ENCODE data around the gene EFHD1. TPM values are rescaled to one million over a fixed set of nuclear protein-coding genes. Genes with fewer than 3 reads are reported as not detected.
A peak's percentile ranks its signal among the peaks of the same experiment; 100 is the strongest.

The EFHD1 gene
- total and polyA plus RNA-seq, 2 of the 13 experiments (the other 11 are each of a cell fraction or from before 2014, with no cell fraction given): 0.09 TPM; not detected in 1

DNA sequence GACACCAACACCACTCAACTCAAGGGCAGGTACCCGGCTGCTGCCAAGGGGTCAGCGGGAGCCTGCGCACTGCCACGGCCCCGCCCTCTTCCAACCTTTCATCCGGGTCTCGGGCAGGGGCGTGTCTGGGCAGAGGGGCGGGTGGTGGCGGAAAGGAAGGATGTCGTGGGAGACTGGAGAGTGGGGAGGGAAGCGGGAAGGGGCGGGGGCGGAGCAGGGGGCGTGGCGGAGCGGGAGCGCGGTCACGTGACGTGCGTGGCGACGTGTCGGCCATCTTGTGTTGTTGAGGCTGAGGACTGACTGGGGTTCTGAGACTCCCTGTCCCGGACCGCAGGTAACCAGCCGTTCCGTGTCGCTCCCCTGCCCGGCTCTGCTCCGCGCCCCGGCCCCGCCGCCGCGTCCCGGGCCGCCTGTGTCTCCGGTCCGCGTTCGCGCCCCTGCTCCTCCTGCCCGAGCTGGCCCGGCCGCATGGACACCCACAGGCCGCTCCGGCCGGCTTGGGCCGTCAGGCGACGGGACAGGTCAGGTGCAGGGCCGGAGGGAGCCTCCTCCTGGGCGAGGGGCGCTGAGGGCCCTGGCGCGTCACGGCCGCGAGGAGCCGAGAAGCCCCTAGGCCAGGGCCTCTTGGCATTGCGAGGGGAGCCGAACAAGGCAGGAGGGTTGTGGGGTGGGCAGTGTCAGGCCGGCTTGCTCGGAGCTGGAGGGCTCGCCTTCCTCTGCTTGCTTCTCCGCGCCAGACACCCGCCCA, 63.8 kb downstream of the EFHD1 start, which contains the start of gene GIGYF2 (continued):
- TF ChIP-seq, protein P1, sequence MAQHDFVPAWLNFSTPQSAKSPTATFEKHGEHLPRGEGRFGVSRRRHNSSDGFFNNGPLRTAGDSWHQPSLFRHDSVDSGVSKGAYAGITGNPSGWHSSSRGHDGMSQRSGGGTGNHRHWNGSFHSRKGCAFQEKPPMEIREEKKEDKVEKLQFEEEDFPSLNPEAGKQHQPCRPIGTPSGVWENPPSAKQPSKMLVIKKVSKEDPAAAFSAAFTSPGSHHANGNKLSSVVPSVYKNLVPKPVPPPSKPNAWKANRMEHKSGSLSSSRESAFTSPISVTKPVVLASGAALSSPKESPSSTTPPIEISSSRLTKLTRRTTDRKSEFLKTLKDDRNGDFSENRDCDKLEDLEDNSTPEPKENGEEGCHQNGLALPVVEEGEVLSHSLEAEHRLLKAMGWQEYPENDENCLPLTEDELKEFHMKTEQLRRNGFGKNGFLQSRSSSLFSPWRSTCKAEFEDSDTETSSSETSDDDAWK (CRISPR knock-in tag; IDR thresholded peaks at IDR 0.05): no peak
- 0 out of 2 replicates have a peak, but pooled peaks have one; percentile 36 for TF ChIP-seq GATA4 (IDR thresholded peaks at IDR 0.05; ENCODE audit: borderline replicate concordance, low read depth)
- TF ChIP-seq, protein P2, sequence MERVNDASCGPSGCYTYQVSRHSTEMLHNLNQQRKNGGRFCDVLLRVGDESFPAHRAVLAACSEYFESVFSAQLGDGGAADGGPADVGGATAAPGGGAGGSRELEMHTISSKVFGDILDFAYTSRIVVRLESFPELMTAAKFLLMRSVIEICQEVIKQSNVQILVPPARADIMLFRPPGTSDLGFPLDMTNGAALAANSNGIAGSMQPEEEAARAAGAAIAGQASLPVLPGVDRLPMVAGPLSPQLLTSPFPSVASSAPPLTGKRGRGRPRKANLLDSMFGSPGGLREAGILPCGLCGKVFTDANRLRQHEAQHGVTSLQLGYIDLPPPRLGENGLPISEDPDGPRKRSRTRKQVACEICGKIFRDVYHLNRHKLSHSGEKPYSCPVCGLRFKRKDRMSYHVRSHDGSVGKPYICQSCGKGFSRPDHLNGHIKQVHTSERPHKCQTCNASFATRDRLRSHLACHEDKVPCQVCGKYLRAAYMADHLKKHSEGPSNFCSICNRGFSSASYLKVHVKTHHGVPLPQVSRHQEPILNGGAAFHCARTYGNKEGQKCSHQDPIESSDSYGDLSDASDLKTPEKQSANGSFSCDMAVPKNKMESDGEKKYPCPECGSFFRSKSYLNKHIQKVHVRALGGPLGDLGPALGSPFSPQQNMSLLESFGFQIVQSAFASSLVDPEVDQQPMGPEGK (CRISPR knock-in tag; IDR thresholded peaks at IDR 0.05): peak; percentile 74
- TF ChIP-seq BRCA1 (CRISPR knock-in tag; IDR thresholded peaks at IDR 0.05): no peak
- TF ChIP-seq, protein P3, sequence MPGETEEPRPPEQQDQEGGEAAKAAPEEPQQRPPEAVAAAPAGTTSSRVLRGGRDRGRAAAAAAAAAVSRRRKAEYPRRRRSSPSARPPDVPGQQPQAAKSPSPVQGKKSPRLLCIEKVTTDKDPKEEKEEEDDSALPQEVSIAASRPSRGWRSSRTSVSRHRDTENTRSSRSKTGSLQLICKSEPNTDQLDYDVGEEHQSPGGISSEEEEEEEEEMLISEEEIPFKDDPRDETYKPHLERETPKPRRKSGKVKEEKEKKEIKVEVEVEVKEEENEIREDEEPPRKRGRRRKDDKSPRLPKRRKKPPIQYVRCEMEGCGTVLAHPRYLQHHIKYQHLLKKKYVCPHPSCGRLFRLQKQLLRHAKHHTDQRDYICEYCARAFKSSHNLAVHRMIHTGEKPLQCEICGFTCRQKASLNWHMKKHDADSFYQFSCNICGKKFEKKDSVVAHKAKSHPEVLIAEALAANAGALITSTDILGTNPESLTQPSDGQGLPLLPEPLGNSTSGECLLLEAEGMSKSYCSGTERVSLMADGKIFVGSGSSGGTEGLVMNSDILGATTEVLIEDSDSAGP (CRISPR knock-in tag; IDR thresholded peaks at IDR 0.05; ENCODE audit: borderline replicate concordance): peak; percentile 83; the same call in 1 of the 2 replicates
- TF ChIP-seq ZNF563 (CRISPR knock-in tag; IDR thresholded peaks at IDR 0.05): peak; percentile 81
- peak; percentile 81; the same call in 1 of the 2 replicates for TF ChIP-seq ZNF570 (CRISPR knock-in tag; IDR thresholded peaks at IDR 0.05; ENCODE audit: borderline replicate concordance)
- TF ChIP-seq, protein P4, sequence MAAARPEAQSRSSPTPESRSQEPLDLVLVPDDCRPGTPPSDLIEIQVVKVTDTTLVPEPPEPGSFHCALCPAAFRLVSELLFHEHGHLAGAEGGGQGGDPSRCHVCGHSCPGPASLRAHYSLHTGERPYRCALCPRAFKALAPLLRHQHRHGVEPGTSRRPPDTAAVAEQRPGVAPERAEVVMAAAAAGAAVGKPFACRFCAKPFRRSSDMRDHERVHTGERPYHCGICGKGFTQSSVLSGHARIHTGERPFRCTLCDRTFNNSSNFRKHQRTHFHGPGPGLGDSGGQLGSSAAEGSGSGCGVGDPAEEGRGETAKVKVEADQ (CRISPR knock-in tag; IDR thresholded peaks at IDR 0.05; ENCODE audit: borderline replicate concordance): peak; percentile 51; the same call in 1 of the 2 replicates
- peak; percentile 97 for TF ChIP-seq BHLHE40 (IDR thresholded peaks at IDR 0.05; ENCODE audit: low read length)
- TF ChIP-seq ZNF264 (CRISPR knock-in tag; IDR thresholded peaks at IDR 0.05): no peak
- 0 out of 2 replicates have a peak, but pooled peaks have one; percentile 15 for TF ChIP-seq SMAD3 (CRISPR knock-in tag; IDR thresholded peaks at IDR 0.05)
- TF ChIP-seq SETDB1 (CRISPR knock-in tag; IDR thresholded peaks at IDR 0.05; ENCODE audit: borderline replicate concordance): no peak
- peak; percentile 25 for TF ChIP-seq FOXA3 (CRISPR knock-in tag; IDR thresholded peaks at IDR 0.05)
- no peak for TF ChIP-seq ZBTB7A (CRISPR knock-in tag; IDR thresholded peaks at IDR 0.05)
- TF ChIP-seq JUN (CRISPR knock-in tag; IDR thresholded peaks at IDR 0.05): peak; percentile 25; the same call in 1 of the 2 replicates
- TF ChIP-seq, protein P5, sequence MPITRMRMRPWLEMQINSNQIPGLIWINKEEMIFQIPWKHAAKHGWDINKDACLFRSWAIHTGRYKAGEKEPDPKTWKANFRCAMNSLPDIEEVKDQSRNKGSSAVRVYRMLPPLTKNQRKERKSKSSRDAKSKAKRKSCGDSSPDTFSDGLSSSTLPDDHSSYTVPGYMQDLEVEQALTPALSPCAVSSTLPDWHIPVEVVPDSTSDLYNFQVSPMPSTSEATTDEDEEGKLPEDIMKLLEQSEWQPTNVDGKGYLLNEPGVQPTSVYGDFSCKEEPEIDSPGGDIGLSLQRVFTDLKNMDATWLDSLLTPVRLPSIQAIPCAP (CRISPR knock-in tag; IDR thresholded peaks at IDR 0.05; ENCODE audit: low read depth): peak; percentile 74
- TF ChIP-seq ZNF709 (CRISPR knock-in tag; IDR thresholded peaks at IDR 0.05): peak; percentile 88
- no peak for TF ChIP-seq HMGA1 (CRISPR knock-in tag; conservative IDR thresholded peaks at IDR 0.05)
- TF ChIP-seq IKZF4 (CRISPR knock-in tag; IDR thresholded peaks at IDR 0.05; ENCODE audit: borderline replicate concordance, low read depth, not compliant biosample characterization): peak; percentile 98
- TF ChIP-seq MYC (CRISPR knock-in tag; IDR thresholded peaks at IDR 0.05; ENCODE audit: borderline replicate concordance): peak; percentile 86
- peak; percentile 31 for TF ChIP-seq ZNF34 (CRISPR knock-in tag; IDR thresholded peaks at IDR 0.05; ENCODE audit: borderline replicate concordance)

Data from HepG2 (cell line).